GM18517 (cell line): ENCODE measurements around the gene LPGAT1.

ENCODE experiments used
- ATAC-seq: cut with Tn5 transposase; IDR thresholded peaks from one replicate; pipeline ENCODE4 v1.9.1; 2021; ENCODE audit warnings: mild to moderate bottlenecking, moderate library complexity; ENCODE audit not compliant: unreplicated experiment

Gene LPGAT1

GRCh38 chr1:211764701-211765100 is 65.9 kb downstream of the LPGAT1 start:
- no peak for ATAC-seq

GRCh38 chr1:211762206-211762605 is 68.4 kb downstream of the LPGAT1 start:
- ATAC-seq: no peak

- no peak for ATAC-seq
Measured at GRCh38 chr1:211761400-211761799, 69.2 kb downstream of the LPGAT1 start.

GRCh38 chr1:211756471-211757020 is 74.0 kb downstream of the LPGAT1 start:
- no peak for ATAC-seq

- no peak for ATAC-seq
Measured at GRCh38 chr1:211753649-211754251, 76.8 kb downstream of the LPGAT1 start.

- no peak for ATAC-seq
Measured at GRCh38 chr1:211752951-211753486, 77.5 kb downstream of the LPGAT1 start.

GRCh38 chr1:211752317-211752716 is 78.2 kb downstream of the LPGAT1 start:
- no peak for ATAC-seq

- no peak for ATAC-seq
Measured at GRCh38 chr1:211751438-211751837, 79.1 kb downstream of the LPGAT1 start.

- no peak for ATAC-seq
Measured at GRCh38 chr1:211750599-211750998, 80.0 kb downstream of the LPGAT1 start.

- ATAC-seq: no peak
Measured at GRCh38 chr1:211749251-211749650, 81.3 kb downstream of the LPGAT1 start.

GRCh38 chr1:211748810-211749209 is 81.8 kb downstream of the LPGAT1 start:
- no peak for ATAC-seq

GRCh38 chr1:211742889-211743529 is 87.6 kb downstream of the LPGAT1 start:
- ATAC-seq: no peak

GRCh38 chr1:211742272-211742671 is 88.3 kb downstream of the LPGAT1 start:
- no peak for ATAC-seq

- no peak for ATAC-seq
Measured at GRCh38 chr1:211741788-211742187, 88.8 kb downstream of the LPGAT1 start.

GRCh38 chr1:211741116-211741515 is 89.4 kb downstream of the LPGAT1 start:
- ATAC-seq: no peak

GRCh38 chr1:211739671-211740411 is 90.7 kb downstream of the LPGAT1 start:
- peak; percentile 49 for ATAC-seq

GRCh38 chr1:211738691-211739301 is 91.8 kb downstream of the LPGAT1 start:
- no peak for ATAC-seq

- no peak for ATAC-seq
Measured at GRCh38 chr1:211738096-211738690, 92.4 kb downstream of the LPGAT1 start.

GRCh38 chr1:211737115-211738035 is 93.2 kb downstream of the LPGAT1 start:
- no peak for ATAC-seq
